CD4-positive, alpha-beta T cell treated with Interleukin-4 for 4 hours (primary cell): Measurements from ENCODE around the gene JAZF1.
"Not testable (repeated sequence)": the region's sequence is repeated elsewhere in the genome, so short reads cannot be mapped to it uniquely, and the experiment has no call there.

Source experiments
- DNase-seq: peaks from one replicate; pipeline ENCODE4 v3.0.0-alpha.2; 2020

JAZF1 gene

DNA sequence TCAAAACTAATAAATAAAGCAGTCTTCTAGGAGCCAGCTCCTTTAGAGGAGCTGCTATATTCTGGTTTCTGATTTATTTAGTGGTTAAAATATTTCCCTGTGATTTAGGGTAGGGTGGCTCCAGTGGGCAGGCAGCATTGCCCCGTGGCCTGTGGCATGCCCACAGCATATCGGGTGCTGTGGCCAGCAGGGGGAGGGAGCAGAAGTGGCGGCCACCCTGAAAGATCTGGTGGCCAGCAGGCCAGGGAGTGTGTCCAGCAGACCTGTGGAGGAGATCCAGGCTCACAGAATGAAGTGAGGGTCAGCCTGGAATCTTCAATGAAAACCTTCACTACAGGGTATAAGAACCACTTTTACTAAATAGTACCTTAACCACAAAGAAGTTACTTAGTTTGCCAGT, 251.5 kb downstream of the JAZF1 start:
- DNase-seq: no peak

GRCh38 chr7:27928001-27928400, 252.6 kb downstream of the JAZF1 start:
- no peak for DNase-seq

DNA sequence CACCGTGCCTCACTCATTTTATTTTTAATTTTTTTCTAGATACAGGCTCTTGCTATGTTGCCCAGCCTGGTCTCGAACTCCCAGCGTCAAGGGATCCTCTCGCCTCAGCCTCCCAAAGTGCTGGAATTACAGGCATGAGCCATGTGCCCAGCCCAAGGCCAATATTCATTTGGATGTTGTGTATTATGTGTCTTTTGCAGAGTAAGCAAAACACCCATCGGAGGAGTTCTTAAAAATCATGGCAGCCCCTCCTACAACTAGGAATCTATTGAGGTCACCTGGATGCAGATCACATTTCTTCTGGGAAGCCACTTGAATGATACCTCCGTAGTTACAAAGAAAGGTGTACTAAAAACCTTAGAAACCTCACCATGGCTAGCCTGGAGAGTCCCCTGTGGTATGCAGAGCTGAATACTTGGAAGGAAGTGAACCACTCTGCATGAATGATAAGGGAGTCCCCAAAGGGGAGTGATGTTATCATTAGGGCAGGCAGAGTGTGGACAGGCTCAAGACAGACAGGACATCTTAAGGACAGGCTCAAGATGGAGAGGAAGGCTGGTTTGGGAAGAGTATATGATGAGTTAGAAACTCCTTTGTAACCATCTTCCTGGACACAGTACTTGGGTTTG, 254.9 kb downstream of the JAZF1 start:
- no peak for DNase-seq

DNA sequence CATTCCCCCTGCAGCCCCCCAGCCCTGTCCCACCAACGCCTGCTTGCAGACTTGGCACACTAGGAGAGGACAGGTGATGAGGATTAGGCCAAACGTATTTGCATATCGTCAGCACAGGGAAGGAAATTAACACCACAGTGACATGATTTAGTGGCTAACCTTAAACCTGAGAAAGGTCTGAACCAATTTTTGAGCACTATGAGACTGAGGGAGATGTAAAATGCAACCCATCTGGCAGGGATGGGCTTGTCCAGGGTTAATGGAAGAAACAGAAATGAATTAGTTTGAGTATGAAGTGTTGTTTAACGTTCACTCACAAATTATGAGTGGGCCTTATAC, 257.0 kb downstream of the JAZF1 start:
- DNase-seq: no peak

GRCh38 chr7:27922907-27923641, 257.5 kb downstream of the JAZF1 start:
- DNase-seq: no peak

DNA sequence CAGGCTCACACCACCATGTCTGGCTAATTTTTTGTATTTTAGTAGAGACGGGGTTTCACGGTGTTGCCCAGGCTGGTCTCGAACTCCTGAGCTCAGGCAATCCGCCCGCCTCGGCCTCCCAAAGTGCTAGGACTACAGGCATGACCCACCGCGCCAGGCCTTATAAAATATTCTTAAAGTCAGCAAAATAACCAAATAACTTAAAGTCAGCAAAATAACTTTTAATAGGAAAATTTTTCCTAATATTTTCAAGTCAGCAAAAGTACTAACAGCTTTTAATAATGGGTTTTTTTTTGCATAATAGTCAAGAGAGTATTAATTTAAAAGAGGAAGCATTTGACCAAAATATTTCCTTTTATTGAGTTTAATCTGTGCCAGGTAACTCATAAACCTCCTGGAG, 258.2 kb downstream of the JAZF1 start:
- not testable (repeated sequence) for DNase-seq

GRCh38 chr7:27921081-27921836, 259.3 kb downstream of the JAZF1 start:
- DNase-seq: peak; percentile 23

DNA sequence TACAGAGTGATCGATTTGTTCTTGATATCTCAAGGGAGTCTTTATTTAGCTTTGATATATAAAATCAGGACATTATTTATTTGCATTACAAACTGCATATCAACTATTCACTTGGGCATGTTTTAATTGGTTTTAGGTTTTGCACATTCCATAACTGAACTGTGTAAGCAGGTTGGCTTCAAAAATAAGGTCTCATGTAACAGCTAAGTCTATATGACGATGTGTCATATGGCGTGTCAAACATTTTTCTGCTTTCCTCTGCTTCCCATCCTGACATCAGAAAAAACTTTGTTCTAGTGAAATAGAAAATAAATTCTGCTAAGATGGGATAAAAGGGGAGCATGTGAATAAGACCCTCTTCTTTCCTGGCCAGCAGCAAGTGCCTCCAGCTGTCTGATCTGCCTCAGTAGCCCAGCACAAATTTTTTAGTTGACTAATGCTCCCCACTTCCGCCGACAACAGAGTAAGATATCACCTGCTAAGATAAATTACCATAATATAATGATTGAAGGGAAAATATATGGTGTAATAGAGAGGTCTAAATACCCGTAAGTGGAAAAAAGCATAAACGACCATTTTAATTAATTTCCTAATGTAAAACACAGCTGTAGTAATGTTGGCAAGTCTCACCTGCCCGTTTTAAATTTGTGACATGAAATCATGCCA, 260.2 kb downstream of the JAZF1 start:
- DNase-seq: no peak

DNA sequence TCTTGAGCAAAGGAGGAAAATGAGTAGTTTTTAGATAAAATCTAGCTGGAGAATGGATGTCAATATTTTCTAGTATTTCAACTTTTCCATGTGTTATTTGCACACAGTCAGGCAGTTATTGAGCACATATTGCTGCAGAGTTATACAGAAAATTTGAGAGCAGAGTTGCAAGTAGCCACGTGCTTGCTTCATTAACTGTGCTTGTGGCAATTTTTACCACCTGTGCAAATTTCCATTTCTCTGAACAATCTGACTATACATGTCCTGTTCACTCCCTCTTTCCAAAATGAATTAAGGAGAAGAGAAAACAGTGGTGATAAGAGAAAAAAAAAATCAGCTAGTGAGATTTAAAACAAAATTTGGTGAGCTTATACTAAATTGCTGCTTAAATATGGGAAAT, 262.1 kb downstream of the JAZF1 start:
- no peak for DNase-seq

- no peak for DNase-seq
These were observed 262.8 kb downstream of the JAZF1 start for GRCh38 chr7:27917774-27918314.

DNA sequence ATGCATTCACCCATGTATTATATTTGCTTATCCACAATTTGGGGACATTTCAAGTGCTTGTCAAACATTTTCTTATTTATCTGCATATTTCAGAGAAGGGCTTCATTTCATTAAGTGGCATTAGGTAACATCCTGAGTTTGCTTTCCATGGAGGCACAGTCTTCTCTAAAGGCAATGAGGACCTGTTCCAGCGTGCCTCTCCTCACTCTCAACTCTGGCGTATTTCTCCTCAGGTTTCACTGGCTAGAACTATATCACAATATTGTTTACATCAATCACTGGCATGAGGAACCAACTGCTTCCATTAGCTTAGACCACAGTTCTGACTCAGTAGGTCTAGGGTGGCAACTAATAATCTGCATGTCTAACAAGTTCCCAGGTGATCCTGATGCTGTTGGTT, 263.5 kb downstream of the JAZF1 start:
- DNase-seq: no peak

DNA sequence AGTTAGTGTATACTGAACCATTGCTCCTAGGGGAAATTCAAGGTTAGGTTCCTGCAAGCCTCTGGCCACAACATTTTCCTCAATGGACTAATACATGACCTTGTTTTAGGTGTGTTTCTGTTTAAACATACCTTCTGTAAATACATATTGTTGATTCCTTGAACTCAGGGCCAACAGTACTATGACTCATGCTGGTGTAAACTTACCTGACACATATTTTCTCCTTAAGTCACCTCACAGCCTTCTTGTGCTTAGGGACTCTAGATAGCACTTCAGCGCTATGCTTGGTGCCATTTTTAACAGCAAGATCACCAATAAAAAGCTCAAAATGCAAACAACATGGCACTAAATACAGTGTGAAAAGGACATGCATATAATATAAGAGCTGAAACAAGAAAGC, 264.2 kb downstream of the JAZF1 start:
- DNase-seq: no peak

DNA sequence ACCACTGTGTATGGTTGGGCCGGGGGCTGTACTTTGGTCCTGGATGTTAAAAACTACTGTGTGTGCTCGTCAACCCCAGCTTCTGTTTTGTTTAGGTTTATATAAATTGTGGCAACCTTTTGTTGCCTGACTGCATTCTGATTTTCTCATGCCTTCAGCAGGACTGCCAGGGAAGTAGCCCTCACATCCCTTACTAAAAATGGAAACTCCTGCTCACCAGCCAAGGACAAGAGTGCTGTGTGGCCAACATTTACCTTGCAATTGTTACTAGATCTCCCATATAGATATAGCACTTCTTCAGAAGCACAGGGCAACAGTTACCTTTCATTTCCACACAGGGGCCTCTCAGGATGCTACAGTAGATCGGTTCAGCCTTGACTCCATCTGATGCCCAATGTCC, 266.2 kb downstream of the JAZF1 start:
- DNase-seq: no peak

DNA sequence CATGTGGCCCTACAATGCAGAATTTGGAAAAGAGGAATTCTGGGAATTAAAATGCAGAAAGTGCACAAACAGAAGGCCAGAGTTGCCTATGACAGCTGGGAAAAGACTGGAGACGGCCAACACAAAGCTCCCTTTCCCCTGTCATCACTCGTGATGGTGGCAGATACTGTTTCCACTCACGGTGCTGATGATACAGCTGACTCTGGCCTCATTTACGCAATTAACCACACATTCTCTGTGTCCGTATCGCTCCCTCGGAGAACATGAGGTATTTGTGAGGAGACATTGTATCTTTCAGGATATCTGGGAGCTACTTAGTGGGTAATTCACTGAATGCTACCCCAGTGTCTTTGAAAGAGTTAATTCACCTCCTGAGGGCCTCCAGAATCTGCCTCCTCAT, 267.8 kb downstream of the JAZF1 start:
- no peak for DNase-seq

DNA sequence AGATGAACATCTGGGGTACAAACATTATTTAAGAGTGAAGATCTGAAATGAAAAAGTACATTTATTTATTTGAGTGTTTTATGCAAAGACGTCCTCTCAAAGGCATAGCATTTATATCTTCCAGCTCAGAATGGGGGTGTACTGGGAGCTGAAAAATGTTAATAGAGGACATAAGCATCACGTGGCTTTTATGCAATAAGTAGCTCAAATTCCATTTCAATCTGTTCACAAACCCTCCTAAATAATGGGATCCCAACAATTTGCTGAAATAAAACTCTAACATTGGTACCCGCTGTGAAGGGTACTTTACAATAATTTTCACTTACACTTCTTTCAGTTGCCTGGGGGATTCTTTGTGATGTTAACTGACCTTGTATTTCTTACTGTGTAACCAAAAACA, 268.7 kb downstream of the JAZF1 start:
- DNase-seq: no peak

- DNase-seq: no peak
These were observed 270.3 kb downstream of the JAZF1 start for GRCh38 chr7:27910326-27910725.

DNA sequence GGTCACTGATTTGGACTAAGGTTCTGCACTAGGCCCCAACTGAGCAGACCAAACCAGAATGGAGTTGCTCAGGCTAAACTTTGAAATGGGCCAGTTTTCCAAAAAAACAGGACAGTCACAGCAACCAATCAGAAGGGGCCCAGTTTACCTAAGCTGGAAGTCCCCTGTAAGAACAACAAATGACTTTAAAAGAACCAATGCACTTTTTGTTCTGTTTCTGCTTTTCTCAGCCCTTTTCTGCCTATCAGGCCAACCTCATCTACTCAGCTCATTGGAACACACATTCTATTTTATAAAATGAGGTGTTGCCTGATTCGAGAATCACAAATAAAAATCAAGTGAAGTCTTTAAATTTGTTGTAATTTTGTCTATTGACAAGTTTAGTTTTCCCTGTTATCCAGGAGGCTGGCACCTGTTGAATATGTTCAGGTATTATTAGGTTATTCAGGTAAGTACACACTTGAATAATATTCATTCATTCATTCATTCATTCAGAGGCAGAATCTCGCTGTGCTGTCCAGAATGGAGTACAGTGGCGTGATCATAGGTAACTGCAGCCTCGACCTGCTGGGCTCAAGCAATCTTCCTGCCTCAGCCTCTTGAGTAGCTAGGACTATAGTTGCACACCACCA, 271.9 kb downstream of the JAZF1 start:
- no peak for DNase-seq

- DNase-seq: no peak
These were observed 274.1 kb downstream of the JAZF1 start for GRCh38 chr7:27906385-27907091.

DNA sequence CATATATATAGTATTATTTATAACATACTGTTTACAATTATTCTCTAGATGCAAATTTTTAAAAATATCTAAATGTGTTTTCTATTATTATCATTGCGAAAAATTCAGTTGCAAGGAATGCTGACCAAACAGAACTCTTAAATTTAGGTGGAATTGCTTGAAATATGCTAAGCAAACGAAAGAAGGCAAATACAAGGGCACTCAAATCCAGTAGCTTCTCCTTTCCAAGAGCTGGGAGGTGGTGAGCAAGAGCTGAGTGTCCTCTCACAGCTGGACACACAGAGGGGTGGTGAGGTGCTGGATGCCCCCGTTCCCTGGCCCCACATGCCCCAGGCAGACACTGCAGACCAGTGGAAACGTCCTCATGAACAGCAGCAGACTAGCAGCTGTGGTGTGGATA, 274.6 kb downstream of the JAZF1 start:
- DNase-seq: no peak

DNA sequence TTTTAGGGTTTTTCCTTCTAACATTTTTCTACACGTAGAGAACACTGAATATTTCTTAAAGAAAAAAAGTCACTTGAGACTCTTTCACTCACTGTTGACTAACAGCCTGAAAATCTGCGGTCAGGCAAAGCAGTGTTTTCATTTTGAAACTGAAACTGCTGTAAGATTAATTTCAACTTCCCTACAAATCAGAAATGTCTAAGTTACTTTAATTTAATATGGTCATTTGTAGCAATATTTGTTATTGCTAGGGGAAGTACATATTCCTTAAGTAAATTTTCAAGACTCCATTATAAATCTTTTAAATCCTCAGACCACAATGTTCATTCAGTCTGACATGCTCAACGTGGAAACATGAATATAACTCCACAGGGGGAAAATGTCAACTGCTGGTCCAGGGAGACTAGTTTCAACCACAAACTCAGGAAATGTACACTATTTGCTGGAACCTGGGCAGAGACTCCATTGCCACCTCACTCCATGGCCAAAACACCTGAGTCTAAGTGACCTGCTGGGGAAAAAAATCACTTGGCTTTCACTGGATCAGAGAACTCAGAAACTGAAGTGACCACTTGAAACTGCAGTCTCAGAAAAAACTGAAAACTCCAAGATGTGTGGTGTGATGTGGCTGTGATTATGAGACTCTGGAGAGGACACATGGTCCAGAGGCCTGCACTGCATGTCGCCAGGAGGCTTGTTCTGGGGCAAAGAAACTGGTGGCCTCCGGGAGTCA, 279.4 kb downstream of the JAZF1 start:
- DNase-seq: peak; percentile 63

GRCh38 chr7:27900006-27900405, 280.6 kb downstream of the JAZF1 start:
- no peak for DNase-seq

DNA sequence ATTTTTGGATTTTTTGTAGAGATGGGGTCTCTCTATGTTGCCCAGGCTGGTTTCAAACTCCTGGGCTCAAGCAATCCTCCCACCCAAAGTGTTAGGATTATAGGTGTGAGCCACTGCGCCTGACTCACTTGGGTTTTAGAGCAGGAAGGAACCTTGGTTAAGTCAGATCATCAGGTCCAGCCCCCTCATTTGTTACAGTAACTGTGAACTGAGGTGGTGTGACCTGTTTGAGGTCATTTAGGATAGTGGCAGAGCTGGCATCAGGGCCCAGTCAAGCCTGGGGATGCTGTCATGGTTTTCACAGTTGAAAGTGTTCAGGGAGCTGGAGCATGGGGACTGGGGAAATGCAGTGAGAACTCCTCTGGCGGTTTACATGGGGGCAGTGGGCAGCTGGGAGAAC, 281.0 kb downstream of the JAZF1 start:
- DNase-seq: peak; percentile 35
